Measurements from ENCODE around the gene EID1.

DNA sequence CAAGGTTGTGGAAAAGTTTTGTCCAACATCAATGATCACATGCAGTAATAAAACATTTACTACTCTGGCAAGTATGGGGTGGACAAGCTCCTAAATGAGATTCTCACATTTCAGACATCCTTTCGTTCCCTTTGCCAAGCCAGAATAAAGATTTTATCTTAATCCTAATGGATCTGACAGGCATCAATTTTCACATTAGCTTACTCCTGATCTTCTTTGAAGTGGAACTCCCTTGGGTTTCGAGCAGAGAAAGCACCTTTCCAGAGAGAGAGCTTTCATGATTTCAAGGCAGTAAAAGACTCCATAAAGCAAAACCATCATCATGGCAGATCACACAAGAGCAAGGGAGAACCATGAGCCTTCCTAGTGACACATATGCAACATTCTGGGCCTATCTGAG is 27.3 kb upstream of the EID1 start:
- TF ChIP-seq, protein P1, sequence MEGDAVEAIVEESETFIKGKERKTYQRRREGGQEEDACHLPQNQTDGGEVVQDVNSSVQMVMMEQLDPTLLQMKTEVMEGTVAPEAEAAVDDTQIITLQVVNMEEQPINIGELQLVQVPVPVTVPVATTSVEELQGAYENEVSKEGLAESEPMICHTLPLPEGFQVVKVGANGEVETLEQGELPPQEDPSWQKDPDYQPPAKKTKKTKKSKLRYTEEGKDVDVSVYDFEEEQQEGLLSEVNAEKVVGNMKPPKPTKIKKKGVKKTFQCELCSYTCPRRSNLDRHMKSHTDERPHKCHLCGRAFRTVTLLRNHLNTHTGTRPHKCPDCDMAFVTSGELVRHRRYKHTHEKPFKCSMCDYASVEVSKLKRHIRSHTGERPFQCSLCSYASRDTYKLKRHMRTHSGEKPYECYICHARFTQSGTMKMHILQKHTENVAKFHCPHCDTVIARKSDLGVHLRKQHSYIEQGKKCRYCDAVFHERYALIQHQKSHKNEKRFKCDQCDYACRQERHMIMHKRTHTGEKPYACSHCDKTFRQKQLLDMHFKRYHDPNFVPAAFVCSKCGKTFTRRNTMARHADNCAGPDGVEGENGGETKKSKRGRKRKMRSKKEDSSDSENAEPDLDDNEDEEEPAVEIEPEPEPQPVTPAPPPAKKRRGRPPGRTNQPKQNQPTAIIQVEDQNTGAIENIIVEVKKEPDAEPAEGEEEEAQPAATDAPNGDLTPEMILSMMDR (conservative IDR thresholded peaks at IDR 0.05; ENCODE audit: low read length), result no peak
- TF ChIP-seq EZH2phosphoT487 (IDR thresholded peaks at IDR 0.05; ENCODE audit: borderline replicate concordance), result no peak

All from Loucy (cell line).